ENCODE results near the gene BAX.
"Not testable (repeated sequence)": the region's sequence is repeated elsewhere in the genome, so short reads cannot be mapped to it uniquely, and the experiment has no call there.

The BAX gene

DNA sequence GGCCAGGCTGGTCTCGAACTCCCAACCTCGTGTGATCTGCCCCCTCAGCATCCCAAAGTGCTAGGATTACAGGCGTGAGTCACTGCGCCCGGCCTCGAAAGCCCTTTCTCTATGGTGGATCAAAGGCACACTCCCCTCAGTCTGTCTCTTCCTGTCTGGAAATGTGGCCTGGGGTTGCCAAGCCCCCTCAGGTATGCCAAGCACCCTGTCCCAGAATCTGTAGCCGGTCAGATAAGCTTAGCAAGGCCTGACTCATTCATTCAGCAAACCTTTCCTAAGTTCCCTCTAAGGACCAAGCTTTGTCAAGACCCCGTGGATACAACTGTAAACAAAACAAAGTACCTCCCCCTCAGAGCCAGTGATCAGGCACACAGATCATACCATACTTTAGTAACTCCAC, 40.5 kb upstream of the BAX start:
- TF ChIP-seq, protein P1, sequence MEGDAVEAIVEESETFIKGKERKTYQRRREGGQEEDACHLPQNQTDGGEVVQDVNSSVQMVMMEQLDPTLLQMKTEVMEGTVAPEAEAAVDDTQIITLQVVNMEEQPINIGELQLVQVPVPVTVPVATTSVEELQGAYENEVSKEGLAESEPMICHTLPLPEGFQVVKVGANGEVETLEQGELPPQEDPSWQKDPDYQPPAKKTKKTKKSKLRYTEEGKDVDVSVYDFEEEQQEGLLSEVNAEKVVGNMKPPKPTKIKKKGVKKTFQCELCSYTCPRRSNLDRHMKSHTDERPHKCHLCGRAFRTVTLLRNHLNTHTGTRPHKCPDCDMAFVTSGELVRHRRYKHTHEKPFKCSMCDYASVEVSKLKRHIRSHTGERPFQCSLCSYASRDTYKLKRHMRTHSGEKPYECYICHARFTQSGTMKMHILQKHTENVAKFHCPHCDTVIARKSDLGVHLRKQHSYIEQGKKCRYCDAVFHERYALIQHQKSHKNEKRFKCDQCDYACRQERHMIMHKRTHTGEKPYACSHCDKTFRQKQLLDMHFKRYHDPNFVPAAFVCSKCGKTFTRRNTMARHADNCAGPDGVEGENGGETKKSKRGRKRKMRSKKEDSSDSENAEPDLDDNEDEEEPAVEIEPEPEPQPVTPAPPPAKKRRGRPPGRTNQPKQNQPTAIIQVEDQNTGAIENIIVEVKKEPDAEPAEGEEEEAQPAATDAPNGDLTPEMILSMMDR (IDR thresholded peaks at IDR 0.05; ENCODE audit: low read depth, low read length) = no peak
- DNase-seq (ENCODE audit: low read depth in 2 of 2) = no peak

DNA sequence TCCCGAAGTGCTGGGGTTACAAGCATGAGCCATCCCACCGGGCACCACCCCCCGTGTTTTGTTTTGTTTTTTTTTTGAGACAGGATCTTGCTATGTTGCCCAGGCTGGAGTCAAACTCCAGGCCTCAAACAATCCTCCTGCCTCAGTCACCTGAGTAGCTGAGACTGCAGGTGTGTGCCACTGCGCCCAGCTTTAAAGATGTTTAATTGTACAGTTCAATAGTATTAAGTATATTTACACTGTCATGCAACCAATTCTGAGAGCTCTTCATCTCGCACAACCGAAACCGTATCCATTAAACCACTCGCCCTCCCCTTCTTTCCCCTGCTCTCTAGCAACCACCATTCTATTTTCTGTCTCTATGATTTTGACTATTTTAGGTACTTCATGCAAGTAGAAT, 38.9 kb upstream of the BAX start:
- DNase-seq (ENCODE audit: low read depth in 2 of 2) = no peak
- H3K4me3 ChIP-seq (replicated peaks in 1 of 2; ENCODE audit: low read depth in 2 of 2, low read length in 2 of 2) = no peak overlapping the region
- TF ChIP-seq, protein P1 (IDR thresholded peaks at IDR 0.05; ENCODE audit: low read depth, low read length) = no peak

More for the DNA sequence above, 40.5 kb upstream of the BAX start:
- no peak overlapping the region for H3K4me3 ChIP-seq (replicated peaks in 1 of 2; ENCODE audit: low read depth in 2 of 2, low read length in 2 of 2)

DNA sequence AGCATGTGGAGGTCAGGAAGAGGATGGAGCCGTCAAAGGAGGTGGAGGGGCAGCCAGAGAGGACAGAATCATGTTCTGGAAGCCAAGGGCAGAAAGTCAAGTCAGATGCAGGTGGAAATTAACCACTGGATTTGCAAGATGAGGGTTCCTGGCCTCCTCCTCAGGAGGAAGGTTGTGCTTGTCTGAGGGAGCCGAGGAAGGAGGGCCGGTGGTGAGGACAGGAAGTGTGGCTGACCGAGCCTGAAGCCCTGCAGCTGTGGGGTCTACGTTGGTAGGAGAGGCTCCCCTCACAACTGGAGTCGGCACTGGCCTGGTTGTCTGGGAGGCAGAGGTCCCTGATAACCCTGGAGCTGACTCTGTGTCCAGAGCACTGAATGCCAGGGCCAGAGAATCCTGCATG, 36.6 kb upstream of the BAX start:
- H3K4me3 ChIP-seq (replicated peaks in 1 of 2; ENCODE audit: low read depth in 2 of 2, low read length in 2 of 2) = no peak overlapping the region
- TF ChIP-seq, protein P1 (IDR thresholded peaks at IDR 0.05; ENCODE audit: low read depth, low read length) = no peak
- no peak for DNase-seq (ENCODE audit: low read depth in 2 of 2)

DNA sequence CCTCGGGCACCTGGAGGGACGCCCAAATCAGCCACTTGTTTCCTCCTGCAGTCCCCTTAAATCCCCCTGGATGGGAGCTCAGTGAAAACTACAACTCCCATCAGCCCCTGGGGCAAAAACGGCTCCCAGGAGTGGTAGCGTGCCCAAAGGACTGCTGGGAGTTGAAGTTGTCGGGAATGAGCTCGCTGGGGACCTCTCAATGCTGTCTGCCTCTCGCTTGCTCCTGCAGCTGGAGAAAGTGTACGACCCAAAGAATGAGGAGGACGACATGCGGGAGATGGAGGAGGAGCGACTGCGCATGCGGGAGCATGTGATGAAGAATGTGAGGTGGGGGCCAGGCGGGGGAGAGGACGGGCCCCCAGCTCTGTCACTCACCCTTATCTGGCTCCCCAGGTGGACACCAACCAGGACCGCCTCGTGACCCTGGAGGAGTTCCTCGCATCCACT, 35.9 kb upstream of the BAX start:
- TF ChIP-seq, protein P1 (IDR thresholded peaks at IDR 0.05; ENCODE audit: low read depth, low read length) = no peak
- DNase-seq (ENCODE audit: low read depth in 2 of 2) = no peak
- no peak overlapping the region for H3K4me3 ChIP-seq (replicated peaks in 1 of 2; ENCODE audit: low read depth in 2 of 2, low read length in 2 of 2)

DNA sequence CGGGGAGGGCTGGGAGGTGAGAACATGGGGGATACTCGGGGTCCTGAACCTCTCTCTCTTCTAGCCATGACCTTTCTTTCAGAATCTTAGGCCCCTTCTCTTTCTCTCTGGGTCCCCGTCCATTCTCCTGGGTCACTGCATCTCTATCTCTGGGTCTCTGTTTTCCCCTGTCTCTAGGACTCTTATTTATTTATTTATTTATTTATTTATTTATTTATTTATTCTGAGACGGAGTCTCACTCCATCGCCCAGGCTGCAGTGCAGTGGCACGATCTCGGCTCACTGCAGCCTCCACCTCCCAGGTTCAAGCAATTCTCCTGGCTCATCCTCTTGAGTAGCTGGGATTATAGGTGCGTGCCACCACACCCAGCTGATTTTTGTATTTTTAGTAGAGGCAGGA, 35.4 kb upstream of the BAX start:
- not testable (repeated sequence) for H3K4me3 ChIP-seq (replicated peaks in 1 of 2; ENCODE audit: low read depth in 2 of 2, low read length in 2 of 2)

DNA sequence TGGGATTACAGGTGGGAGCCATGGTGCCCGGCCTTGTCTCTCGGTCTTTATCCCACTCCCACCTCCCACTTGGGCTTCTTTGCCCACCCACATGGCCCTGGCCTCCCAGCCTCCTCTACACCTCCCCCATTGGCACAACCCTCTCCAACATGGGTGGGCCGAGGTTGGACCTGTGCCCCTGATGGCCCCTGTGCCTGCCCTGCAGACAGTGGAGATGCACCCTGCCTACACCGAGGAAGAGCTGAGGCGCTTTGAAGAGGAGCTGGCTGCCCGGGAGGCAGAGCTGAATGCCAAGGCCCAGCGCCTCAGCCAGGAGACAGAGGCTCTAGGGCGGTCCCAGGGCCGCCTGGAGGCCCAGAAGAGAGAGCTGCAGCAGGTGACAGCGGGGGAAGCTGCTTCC, 33.7 kb upstream of the BAX start:
- TF ChIP-seq, protein P1 (IDR thresholded peaks at IDR 0.05; ENCODE audit: low read depth, low read length) = no peak
- DNase-seq (ENCODE audit: low read depth in 2 of 2) = no peak
- H3K4me3 ChIP-seq (replicated peaks in 1 of 2; ENCODE audit: low read depth in 2 of 2, low read length in 2 of 2) = no peak overlapping the region

More for the DNA sequence above, 35.4 kb upstream of the BAX start:
- DNase-seq (ENCODE audit: low read depth in 2 of 2) = not testable (repeated sequence)

DNA sequence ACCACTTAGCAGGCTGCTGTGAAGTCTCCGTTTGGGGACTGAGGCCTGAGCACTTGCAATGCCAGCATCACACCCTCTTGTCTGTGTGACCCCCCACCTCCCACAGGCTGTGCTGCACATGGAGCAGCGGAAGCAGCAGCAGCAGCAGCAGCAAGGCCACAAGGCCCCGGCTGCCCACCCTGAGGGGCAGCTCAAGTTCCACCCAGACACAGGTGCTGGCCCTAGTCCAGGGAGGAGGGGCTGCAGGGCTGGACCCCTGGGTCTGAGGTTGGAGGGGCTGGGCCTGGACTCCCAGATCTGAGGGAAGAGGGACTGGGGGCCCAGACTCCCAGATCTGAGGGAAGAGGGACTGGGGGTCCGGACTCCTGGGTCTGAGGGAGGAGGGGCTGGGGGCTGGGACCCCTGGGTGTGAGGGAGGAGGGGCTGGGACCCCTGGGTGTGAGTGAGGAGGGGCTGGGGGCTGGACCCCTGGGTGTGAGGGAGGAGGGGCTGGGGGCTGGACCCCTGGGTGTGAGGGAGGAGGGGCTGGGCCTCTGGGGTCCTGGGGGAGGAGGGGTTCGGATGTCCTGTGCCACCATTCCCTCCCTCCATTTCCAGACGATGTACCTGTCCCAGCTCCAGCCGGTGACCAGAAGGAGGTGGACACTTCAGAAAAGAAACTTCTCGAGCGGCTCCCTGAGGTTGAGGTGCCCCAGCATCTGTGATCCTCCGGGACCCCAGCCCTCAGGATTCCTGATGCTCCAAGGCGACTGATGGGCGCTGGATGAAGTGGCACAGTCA, 32.8 kb upstream of the BAX start:
- TF ChIP-seq, protein P1 (IDR thresholded peaks at IDR 0.05; ENCODE audit: low read depth, low read length) = no peak
- no peak overlapping the region for H3K4me3 ChIP-seq (replicated peaks in 1 of 2; ENCODE audit: low read depth in 2 of 2, low read length in 2 of 2)
- no peak for DNase-seq (ENCODE audit: low read depth in 2 of 2)

Data from cardiac fibroblast (primary cell).